GM20000 (cell line): ENCODE results near the gene ZFAND3.

ENCODE experiments used
- DNase-seq: peaks from one replicate; pipeline ENCODE4 v3.0.0; 2012; ENCODE audit warnings: low spot score
- TF ChIP-seq, protein P1 (sequence below): IDR thresholded peaks from 2 replicates; pipeline ENCODE4 v1.5.1; 2012; ENCODE audit warnings: mild to moderate bottlenecking, control low read depth; ENCODE audit errors: extremely low read depth, missing control alignments

The ZFAND3 gene

DNA sequence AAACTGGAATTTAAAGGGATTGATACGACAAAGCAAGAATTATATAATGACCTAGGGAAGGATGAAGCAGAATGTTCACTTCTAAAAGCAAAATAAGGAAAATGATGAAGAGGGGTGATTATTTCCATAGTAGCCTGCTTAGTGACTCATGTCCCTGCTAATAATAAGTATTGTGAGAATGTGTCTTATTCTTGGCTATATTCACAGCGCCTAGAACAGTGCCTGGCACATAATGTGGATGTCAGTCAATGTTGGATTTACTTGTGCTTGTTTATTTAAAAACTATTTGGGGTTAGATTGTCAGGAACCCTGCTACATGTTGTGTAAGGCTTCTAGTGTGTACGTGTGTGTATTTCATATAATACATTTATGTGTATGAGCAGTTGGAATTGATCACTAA lies 85.1 kb downstream of the ZFAND3 start:
- no peak for DNase-seq
- TF ChIP-seq, protein P1, sequence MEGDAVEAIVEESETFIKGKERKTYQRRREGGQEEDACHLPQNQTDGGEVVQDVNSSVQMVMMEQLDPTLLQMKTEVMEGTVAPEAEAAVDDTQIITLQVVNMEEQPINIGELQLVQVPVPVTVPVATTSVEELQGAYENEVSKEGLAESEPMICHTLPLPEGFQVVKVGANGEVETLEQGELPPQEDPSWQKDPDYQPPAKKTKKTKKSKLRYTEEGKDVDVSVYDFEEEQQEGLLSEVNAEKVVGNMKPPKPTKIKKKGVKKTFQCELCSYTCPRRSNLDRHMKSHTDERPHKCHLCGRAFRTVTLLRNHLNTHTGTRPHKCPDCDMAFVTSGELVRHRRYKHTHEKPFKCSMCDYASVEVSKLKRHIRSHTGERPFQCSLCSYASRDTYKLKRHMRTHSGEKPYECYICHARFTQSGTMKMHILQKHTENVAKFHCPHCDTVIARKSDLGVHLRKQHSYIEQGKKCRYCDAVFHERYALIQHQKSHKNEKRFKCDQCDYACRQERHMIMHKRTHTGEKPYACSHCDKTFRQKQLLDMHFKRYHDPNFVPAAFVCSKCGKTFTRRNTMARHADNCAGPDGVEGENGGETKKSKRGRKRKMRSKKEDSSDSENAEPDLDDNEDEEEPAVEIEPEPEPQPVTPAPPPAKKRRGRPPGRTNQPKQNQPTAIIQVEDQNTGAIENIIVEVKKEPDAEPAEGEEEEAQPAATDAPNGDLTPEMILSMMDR, result no peak

DNA sequence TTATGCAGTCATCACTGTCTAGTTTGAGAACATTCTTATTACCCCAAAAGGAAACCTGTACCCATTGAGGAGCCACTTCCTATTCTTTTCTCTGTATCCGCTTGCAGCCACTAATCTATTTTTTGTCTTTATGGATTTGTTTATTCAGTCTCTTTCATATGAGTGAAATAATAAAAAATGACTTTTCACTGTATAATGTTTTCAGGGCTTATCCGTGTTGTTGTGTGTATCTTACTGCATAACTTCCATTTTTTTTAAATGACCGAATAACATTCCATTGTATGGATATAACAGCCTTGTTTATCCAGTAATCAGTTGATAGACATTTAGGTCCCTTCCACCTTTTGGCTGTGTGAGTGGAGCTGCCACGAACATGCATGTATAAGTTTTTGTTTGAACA lies 86.6 kb downstream of the ZFAND3 start:
- TF ChIP-seq, protein P1, result no peak
- no peak for DNase-seq

DNA sequence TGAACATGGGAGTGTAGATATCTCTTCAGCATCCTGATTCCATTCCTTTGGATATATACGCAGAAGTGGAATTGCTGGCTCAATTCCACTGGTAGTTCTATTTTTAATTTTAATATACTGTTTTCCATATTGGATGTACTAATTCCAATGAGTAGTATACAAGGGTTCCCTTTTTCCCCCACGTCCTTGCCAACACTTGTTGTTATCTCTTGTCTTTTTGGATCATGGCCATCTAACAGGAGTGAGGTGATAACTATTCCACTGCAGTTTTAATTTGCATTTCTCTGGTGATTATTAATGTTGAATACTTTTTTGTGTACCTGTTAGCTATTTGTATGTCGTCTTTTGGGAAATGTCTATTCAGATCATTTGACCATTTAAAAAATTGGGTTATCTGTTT lies 91.5 kb downstream of the ZFAND3 start:
- TF ChIP-seq, protein P1, result no peak
- no peak for DNase-seq

DNA sequence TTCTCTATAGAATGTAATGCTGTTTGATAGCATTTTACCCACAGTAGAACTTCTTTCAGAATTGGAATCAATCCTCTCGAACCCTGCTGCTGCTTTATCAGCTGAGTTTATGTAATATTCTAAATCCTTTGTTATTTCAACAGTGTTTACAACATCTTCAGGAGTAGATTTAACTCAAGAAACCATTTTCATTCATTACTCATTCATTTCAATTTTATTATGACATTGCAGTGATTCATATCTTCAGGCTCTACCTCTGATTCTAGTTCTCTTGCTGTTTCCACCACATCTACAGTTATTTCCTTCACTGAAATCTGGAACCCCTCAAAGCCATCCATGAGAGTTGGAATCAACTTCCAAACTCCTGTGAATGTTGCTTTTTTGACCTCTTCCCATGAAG lies 93.7 kb downstream of the ZFAND3 start:
- DNase-seq, result no peak
- TF ChIP-seq, protein P1, result no peak

DNA sequence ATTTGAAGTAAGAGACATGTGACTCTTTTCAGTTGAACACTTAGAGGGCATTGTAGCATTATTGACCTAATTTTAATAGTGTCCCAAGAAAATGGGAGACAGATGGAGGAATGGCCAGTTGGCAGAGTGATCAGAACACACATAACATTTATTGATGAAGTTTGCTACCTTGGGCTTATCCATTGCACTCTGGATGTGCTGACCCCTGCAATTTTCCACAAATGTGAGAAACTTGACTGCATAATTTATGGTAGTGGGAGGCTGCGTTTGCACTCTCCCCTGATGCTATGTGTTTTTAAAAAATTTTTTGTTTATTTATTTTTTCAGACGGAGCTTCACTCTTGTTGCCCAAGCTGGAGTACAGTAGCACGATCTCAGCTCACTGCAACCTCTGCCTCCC lies 95.9 kb downstream of the ZFAND3 start:
- DNase-seq, result no peak
- TF ChIP-seq, protein P1, result no peak

DNA sequence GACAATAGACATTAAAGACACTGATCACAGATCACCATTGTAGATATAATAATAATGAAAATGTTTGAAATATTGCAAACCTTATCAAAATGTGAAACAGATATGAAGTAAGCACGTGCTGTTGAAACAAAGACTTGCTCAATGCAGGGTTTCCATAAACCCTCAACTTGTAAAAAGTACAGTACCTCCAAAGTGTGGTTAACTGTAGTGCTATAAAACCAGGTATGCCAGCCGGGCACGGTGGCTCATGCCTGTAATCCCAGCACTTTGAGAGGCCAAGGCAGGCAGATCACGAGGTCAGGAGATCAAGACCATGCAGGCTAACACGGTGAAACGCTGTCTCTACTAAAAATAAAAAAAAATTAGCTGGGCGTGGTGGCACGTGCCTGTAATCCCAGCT lies 96.6 kb downstream of the ZFAND3 start:
- TF ChIP-seq, protein P1, result no peak
- DNase-seq, result no peak

DNA sequence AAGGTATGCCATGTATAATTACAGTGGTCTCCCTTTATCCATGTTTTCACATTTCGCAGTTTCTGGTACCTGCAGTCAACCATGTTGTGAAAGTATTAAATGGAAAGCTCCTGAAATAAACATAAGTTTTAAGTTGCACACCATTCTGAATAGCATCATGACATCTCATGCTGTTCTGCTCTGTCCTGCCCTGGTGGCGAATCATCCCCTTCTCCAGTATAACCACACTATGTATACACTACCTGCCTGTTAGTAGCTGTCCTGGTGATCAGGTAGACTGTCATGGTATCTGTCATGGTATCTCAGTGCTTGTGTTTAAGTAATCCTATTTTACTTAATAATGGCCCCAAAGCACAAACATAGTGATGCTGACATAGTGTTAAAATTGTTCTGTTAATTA lies 97.1 kb downstream of the ZFAND3 start:
- no peak for DNase-seq
- TF ChIP-seq, protein P1, result no peak
